C4-2B (cell line): Measurements from ENCODE around the gene MRPL55.

Experiments
- H3K27ac ChIP-seq: fragments of 450-650 bp; 2 replicates; pipeline ENCODE4 v1.5.1; 2017
- CTCF ChIP-seq: fragments of 450-650 bp; conservative IDR thresholded peaks from 2 replicates; pipeline ENCODE4 v1.5.1; 2017; ENCODE audit warnings: mild to moderate bottlenecking
- ZFX ChIP-seq: fragments of 450-650 bp; IDR thresholded peaks from 2 replicates; pipeline ENCODE4 v1.6.1; 2017

Gene MRPL55

GRCh38 chr1:228085287-228085951 is 23.7 kb downstream of the MRPL55 start:
- TF ChIP-seq ZFX (no peak), CTCF (no peak)
- peak overlapping the region; percentile 99 for H3K27ac ChIP-seq

GRCh38 chr1:228084797-228085196 is 24.3 kb downstream of the MRPL55 start:
- peak overlapping the region; percentile 99 for H3K27ac ChIP-seq
- TF ChIP-seq CTCF (no peak), ZFX (no peak)

GRCh38 chr1:228084325-228084724 is 24.8 kb downstream of the MRPL55 start:
- peak overlapping the region; percentile 99 for H3K27ac ChIP-seq
- TF ChIP-seq ZFX (no peak), CTCF (no peak)

GRCh38 chr1:228083871-228084278 is 25.2 kb downstream of the MRPL55 start:
- H3K27ac ChIP-seq, result peak overlapping the region; percentile 99
- no peak for TF ChIP-seq CTCF
- no peak for TF ChIP-seq ZFX

- peak; percentile 42 for TF ChIP-seq ZFX
- TF ChIP-seq CTCF, result no peak
- H3K27ac ChIP-seq, result peak overlapping the region; percentile 99
Measured at GRCh38 chr1:228082918-228083870, 25.9 kb downstream of the MRPL55 start.

GRCh38 chr1:228082214-228082917 is 26.7 kb downstream of the MRPL55 start, which contains the start of gene ARF1:
TSS of gene ARF1 (plus strand) at chr1:228082708. CDS start at chr1:228097115, 14,407 bp downstream.
- H3K27ac ChIP-seq, result peak within 1 kb of the TSS; percentile 99
- TF ChIP-seq CTCF (no peak), ZFX (0 out of 2 replicates have a peak, but pooled peaks have one; percentile 43)
